ENCODE data around the gene RPL7L1. TPM values are rescaled to one million over a fixed set of nuclear protein-coding genes. Genes with fewer than 3 reads are reported as not detected.

Gene RPL7L1
- total RNA-seq, 2 donors from 2014 or later: 116 to 150 TPM

GRCh38 chr6:42932412-42932811 lies 53.0 kb downstream of the RPL7L1 start:
- ATAC-seq (replicated peaks): no peak
- Mint-ChIP-seq H3K4me1 (peaks cover 27% of the 10 kb centered on the region), H3K27ac (peak overlapping the region; percentile 65), H3K27me3 (no peaks in the 10 kb centered on the region), H3K36me3 (ENCODE audit: low read depth) (peaks cover 81% of the 10 kb centered on the region), H3K4me3 (peak overlapping the region; percentile 92), H3K9me3 (no peaks in the 10 kb centered on the region)

GRCh38 chr6:42933205-42933604 lies 53.8 kb downstream of the RPL7L1 start:
- ATAC-seq (replicated peaks): no peak

GRCh38 chr6:42935322-42935721 lies 55.9 kb downstream of the RPL7L1 start:
- no peaks in the 10 kb centered on the region for H3K9me3 Mint-ChIP-seq
- no peak for ATAC-seq (replicated peaks)
- peaks cover 98% of the 10 kb centered on the region for H3K36me3 Mint-ChIP-seq (ENCODE audit: low read depth)
- H3K27me3 Mint-ChIP-seq: no peaks in the 10 kb centered on the region
- H3K27ac Mint-ChIP-seq: no peak overlapping the region
- no peak overlapping the region for H3K4me3 Mint-ChIP-seq
- H3K4me1 Mint-ChIP-seq: peaks cover 24% of the 10 kb centered on the region

More at GRCh38 chr6:42933205-42933604, 53.8 kb downstream of the RPL7L1 start:
- no peaks in the 10 kb centered on the region for H3K9me3 Mint-ChIP-seq
- peak overlapping the region; percentile 92 for H3K4me3 Mint-ChIP-seq
- H3K27me3 Mint-ChIP-seq: no peaks in the 10 kb centered on the region
- peaks cover 27% of the 10 kb centered on the region for H3K4me1 Mint-ChIP-seq
- H3K27ac Mint-ChIP-seq: peak overlapping the region; percentile 44
- H3K36me3 Mint-ChIP-seq (ENCODE audit: low read depth): peaks cover 89% of the 10 kb centered on the region

- peaks cover 22% of the 10 kb centered on the region for H3K4me1 Mint-ChIP-seq
- peaks cover 98% of the 10 kb centered on the region for H3K36me3 Mint-ChIP-seq (ENCODE audit: low read depth)
- H3K27ac Mint-ChIP-seq: peak overlapping the region; percentile 53
- ATAC-seq (replicated peaks): no peak
- no peaks in the 10 kb centered on the region for H3K9me3 Mint-ChIP-seq
- H3K27me3 Mint-ChIP-seq: no peaks in the 10 kb centered on the region
- no peak overlapping the region for H3K4me3 Mint-ChIP-seq
These were observed 57.0 kb downstream of the RPL7L1 start for GRCh38 chr6:42936398-42936797.

DNA sequence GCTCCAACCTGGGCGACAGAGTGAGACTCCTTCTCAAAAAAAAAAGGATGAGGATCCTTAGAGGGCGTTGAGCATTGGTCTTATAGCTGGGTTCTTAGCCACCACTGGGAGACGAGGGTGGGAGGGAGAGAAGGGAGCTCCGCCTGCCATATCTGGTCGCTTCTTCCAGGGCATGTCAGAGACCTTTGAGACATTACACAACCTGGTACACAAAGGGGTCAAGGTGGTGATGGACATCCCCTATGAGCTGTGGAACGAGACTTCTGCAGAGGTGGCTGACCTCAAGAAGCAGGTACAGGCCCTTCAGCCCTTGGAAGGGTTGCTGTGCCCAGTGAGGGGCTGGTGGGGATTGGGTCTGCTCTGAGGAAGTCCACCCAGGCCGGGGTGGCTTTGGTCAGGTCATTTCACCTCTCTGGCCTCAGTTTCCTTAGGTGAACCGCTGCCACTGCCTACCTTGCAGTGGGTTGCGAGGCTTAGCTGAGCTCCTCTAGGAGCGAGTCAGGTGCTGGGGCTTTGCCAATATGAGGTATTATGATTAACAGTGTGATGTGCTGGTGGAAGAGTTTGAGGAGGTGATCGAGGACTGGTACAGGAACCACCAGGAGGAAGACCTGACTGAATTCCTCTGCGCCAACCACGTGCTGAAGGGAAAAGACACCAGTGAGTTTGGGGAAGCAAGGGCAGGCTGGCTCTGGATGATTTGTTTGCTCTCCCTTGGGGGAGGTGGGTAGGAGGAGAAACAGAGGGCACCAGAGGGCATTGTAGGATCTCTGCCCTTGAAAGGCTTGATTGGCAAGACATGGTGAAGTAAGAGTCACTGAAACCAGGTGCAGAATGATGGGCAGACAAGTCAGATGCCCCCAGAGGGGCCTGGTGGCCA lies 58.4 kb downstream of the RPL7L1 start:
- Mint-ChIP-seq H3K4me3 (no peak overlapping the region), H3K9me3 (no peaks in the 10 kb centered on the region), H3K4me1 (peaks cover 12% of the 10 kb centered on the region), H3K27me3 (no peaks in the 10 kb centered on the region), H3K27ac (peak overlapping the region; percentile 23), H3K36me3 (ENCODE audit: low read depth) (peaks cover 94% of the 10 kb centered on the region)
- no peak for ATAC-seq (replicated peaks)

DNA sequence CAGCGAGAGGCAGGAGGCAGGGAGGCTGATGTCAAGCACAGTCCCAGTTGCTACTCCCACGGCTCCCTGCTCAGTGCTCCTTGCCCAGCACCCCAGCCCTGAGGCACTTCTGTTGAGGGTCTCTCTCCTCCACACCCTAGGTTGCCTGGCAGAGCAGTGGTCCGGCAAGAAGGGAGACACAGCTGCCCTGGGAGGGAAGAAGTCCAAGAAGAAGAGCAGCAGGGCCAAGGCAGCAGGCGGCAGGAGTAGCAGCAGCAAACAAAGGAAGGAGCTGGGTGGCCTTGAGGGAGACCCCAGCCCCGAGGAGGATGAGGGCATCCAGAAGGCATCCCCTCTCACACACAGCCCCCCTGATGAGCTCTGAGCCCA lies 59.0 kb downstream of the RPL7L1 start:
- Mint-ChIP-seq H3K27me3 (no peaks in the 10 kb centered on the region), H3K4me3 (no peak overlapping the region), H3K36me3 (ENCODE audit: low read depth) (peaks cover 94% of the 10 kb centered on the region), H3K9me3 (no peaks in the 10 kb centered on the region), H3K27ac (peak overlapping the region; percentile 23), H3K4me1 (peaks cover 6% of the 10 kb centered on the region)
- no peak for ATAC-seq (replicated peaks)

DNA sequence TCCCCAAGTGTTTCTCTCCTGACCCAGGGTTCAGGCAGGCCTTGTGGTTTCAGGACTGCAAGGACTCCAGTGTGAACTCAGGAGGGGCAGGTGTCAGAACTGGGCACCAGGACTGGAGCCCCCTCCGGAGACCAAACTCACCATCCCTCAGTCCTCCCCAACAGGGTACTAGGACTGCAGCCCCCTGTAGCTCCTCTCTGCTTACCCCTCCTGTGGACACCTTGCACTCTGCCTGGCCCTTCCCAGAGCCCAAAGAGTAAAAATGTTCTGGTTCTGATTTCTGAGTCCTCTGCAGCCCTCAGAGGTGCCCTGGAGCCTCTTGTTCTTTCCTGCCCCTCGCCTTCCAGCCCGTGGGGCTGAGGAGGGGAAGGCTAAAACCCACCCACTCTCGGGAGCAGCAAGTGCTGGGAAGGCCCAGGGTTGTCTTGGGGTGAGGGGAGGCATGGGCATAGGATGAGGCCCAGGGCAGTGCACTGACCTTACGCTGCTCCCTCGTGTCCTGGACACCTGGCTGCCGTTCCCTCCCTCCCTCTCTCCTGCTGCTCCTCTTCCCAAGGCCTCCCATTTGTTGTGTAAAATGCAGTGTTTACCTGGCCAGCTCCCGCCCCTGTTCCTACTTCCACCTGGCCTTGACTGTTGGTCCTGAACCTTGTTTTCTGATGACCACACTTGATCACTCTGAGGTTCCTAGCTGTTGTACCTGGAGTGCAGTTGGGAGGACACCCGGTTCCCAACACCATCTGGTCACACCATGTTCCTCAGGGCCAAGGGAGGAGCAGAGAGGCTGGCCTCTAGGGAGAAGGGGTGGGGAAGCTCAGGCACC lies 59.8 kb downstream of the RPL7L1 start:
- Mint-ChIP-seq H3K27me3 (no peaks in the 10 kb centered on the region), H3K36me3 (ENCODE audit: low read depth) (peaks cover 94% of the 10 kb centered on the region), H3K4me1 (peaks cover 4% of the 10 kb centered on the region), H3K9me3 (no peaks in the 10 kb centered on the region), H3K4me3 (no peak overlapping the region), H3K27ac (peak overlapping the region; percentile 33)
- ATAC-seq (replicated peaks): no peak

Other genes with a start within 250 kb of the RPL7L1 start
- not detected for gene PRPH2, start 157.0 kb upstream of the RPL7L1 start, total RNA-seq
- gene TBCC, start 133.5 kb upstream of the RPL7L1 start, total RNA-seq: 10 to 100 TPM; 16.6 to 17.7 TPM
- 10 to 100 TPM; 16.7 to 19.3 TPM for gene BICRAL, start 97.6 kb upstream of the RPL7L1 start, total RNA-seq
- not detected for gene PTCRA, start 36.4 kb downstream of the RPL7L1 start, total RNA-seq
- gene CNPY3, start 49.9 kb downstream of the RPL7L1 start, total RNA-seq: 10 to 100 TPM; 28.5 to 30.5 TPM
- under 1 TPM; 0.24 to 0.30 TPM for gene GNMT, start 81.1 kb downstream of the RPL7L1 start, total RNA-seq
- 10 to 100 TPM in 1 of 2 donors, 1 to 10 TPM in 1; 9.6 to 16.4 TPM for gene PEX6, start 99.6 kb downstream of the RPL7L1 start, total RNA-seq
- gene PPP2R5D, start 105.0 kb downstream of the RPL7L1 start, total RNA-seq: 10 to 100 TPM; 55.8 to 62.5 TPM
- gene MEA1, start 134.3 kb downstream of the RPL7L1 start, total RNA-seq: 10 to 100 TPM; 75.7 to 93.8 TPM
- 10 to 100 TPM; 64.0 to 65.6 TPM for gene KLHDC3, start 134.6 kb downstream of the RPL7L1 start, total RNA-seq
- gene RRP36, start 142.0 kb downstream of the RPL7L1 start, total RNA-seq: 10 to 100 TPM; 31.4 to 78.1 TPM
- 10 to 100 TPM; 11.4 to 22.3 TPM for gene CUL7, start 174.2 kb downstream of the RPL7L1 start, total RNA-seq
- gene MRPL2, start 179.8 kb downstream of the RPL7L1 start, total RNA-seq: 10 to 100 TPM; 65.2 to 67.3 TPM
- gene KLC4, start 180.0 kb downstream of the RPL7L1 start, total RNA-seq: 10 to 100 TPM; 19.7 to 31.4 TPM
- 1 to 10 TPM in 1 of 2 donors, under 1 TPM in 1; 0.56 to 1.0 TPM for gene PTK7, start 196.7 kb downstream of the RPL7L1 start, total RNA-seq

All from activated T-helper 17 cell treated with anti-CD3 and anti-CD28 coated beads, Interleukin-2, amount 50 U/mL, for 72 hours (primary cell).